22Rv1 (cell line): ENCODE results near the gene SRGAP1.

Experiments
- H3K27ac ChIP-seq: fragments of 450-650 bp; 2 replicates; pipeline ENCODE4 v1.5.1; 2017
- CTCF ChIP-seq: fragments of 450-650 bp; IDR thresholded peaks from 2 replicates; pipeline ENCODE4 v1.5.1; 2017; ENCODE audit warnings: mild to moderate bottlenecking
- ZFX ChIP-seq: fragments of 450-650 bp; IDR thresholded peaks from 2 replicates; pipeline ENCODE4 v1.6.1; 2017; ENCODE audit warnings: antibody characterized with exemption, borderline replicate concordance

Gene SRGAP1

GRCh38 chr12:63906876-63907275 lies 62.4 kb downstream of the SRGAP1 start:
- TF ChIP-seq ZFX (no peak), CTCF (no peak)

GRCh38 chr12:63907561-63907960 lies 63.1 kb downstream of the SRGAP1 start:
- TF ChIP-seq ZFX: no peak
- TF ChIP-seq CTCF: no peak
- no peak overlapping the region for H3K27ac ChIP-seq

More at GRCh38 chr12:63906876-63907275, 62.4 kb downstream of the SRGAP1 start:
- H3K27ac ChIP-seq: no peak overlapping the region

- TF ChIP-seq CTCF: no peak
- TF ChIP-seq ZFX: no peak
- H3K27ac ChIP-seq: no peak overlapping the region
Measured at GRCh38 chr12:63909746-63910145, 65.2 kb downstream of the SRGAP1 start.

GRCh38 chr12:63911341-63911740 lies 66.8 kb downstream of the SRGAP1 start:
- no peak for TF ChIP-seq ZFX
- no peak for TF ChIP-seq CTCF
- H3K27ac ChIP-seq: no peak overlapping the region

GRCh38 chr12:63912651-63913050 lies 68.2 kb downstream of the SRGAP1 start:
- TF ChIP-seq CTCF (no peak), ZFX (no peak)
- no peak overlapping the region for H3K27ac ChIP-seq

- TF ChIP-seq CTCF (no peak), ZFX (no peak)
- no peak overlapping the region for H3K27ac ChIP-seq
Measured at GRCh38 chr12:63913929-63914328, 69.4 kb downstream of the SRGAP1 start.

GRCh38 chr12:63915105-63915800 lies 70.8 kb downstream of the SRGAP1 start:
- H3K27ac ChIP-seq: no peak overlapping the region
- no peak for TF ChIP-seq ZFX
- TF ChIP-seq CTCF: no peak
